GM21619 (cell line): ENCODE results near the gene KIF5C.

Experiments
- ATAC-seq: cut with Tn5 transposase; IDR thresholded peaks from one replicate; pipeline ENCODE4 v1.9.1; 2021; ENCODE audit not compliant: unreplicated experiment

The KIF5C gene

GRCh38 chr2:148984449-148984848, 109.4 kb downstream of the KIF5C start:
- no peak for ATAC-seq

DNA sequence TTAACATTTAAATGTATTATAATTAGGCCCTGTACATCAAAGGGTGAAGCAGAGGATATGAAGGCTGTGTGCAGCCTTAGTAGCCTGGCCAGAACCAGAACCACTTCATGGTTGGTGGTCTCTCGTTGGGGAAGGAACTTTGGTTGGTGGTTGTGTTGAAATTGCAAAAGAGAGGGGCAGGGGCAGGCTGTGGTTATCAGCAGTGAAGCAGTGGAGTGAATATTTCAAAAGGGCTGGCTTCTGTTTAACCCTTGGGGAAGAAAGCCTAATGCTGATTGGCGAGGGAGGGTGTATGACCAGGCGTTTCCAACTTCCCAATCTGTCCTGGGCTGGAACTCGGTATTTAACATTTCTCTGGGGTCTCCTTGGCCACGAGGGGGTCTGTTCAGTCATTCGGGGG, 112.3 kb downstream of the KIF5C start:
- ATAC-seq = no peak

DNA sequence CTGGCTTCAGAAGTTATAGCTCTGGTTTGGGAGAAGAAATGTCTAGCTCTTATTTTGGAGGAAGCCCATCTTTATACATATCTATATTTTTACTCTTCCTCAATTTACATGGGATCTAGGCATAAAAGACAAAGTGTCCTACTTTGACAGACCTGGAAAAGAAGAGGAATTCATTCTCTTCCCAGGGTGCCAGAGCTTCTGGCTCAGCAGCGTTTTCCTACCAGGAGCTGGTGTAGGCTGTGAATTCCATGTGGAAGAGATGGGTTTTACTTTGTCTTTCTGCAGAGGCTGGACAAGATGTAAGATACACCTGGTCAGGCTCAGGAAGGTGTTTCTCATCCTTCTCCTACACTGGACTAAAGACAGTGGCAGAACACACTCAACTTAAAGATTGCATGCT, 113.3 kb downstream of the KIF5C start:
- ATAC-seq = no peak

GRCh38 chr2:148989882-148990493, 115.0 kb downstream of the KIF5C start:
- ATAC-seq = peak; percentile 91

DNA sequence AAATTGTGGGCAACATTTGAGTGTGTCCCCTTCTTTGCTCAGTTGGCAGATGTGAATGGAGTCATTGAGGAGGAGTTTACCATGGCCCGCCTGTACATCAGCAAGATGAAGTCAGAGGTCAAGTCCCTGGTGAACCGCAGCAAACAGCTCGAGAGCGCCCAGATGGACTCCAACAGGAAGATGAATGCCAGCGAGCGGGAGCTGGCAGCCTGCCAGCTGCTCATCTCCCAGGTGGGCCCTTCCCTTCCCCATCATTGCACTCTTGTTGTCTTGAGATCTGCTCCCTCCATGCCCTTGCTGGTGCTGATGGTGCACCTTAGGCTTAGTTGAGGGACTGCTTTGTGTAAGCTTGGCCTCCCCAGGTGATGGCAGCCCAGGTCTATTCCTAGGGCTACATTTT, 115.9 kb downstream of the KIF5C start:
- ATAC-seq = no peak

DNA sequence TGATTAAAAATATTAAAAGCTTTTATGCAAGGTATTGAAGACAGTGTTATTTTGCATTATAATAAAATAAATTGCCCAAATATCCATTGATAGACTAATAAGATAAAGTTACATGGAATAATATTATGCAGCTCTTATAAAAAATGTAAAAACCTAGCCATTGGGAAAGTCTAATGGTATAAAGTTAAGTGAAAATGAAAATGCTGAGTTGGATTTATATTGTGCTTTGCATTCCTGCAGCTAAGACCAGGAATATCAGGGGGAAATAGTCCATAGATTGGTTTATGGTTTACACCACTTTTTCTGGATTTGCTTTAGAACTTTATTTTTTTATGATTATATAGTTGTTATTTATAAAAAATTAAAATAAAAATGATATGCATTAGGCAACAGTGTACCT, 117.4 kb downstream of the KIF5C start:
- no peak for ATAC-seq

DNA sequence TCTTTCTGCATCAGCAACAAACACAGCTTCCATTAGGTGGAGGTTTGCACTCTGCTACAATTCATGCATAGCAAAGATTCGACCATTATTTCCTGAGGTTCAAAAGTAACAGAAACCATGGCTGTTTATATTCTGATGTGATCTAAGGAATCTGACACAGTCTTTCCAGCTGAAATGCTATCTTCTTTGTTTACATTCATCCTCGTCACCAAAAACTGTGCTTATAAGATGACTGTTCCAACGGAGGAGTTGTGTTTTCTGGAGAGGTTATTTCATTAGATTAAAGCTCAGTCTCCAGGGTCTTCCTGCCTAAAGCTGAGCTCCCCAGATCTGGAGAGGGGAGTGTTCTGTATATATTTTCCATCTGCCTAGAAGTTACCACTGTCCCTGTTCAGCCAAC, 118.3 kb downstream of the KIF5C start:
- no peak for ATAC-seq

DNA sequence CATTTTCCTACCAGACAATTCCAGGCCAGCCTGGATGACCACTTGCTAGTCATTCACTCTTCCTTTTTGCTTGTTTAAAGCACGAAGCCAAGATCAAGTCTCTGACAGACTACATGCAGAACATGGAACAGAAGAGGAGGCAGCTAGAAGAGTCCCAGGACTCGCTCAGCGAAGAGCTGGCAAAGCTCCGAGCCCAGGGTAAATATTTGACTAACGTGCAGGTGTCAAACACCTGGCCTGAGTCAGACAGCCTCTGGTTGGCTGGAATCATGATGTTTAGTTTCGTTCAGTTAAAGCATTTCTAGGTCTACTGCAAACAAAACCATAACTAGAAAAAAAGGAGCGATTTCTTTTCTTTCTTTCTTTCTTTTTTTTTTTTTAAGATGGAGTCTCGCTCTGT, 119.3 kb downstream of the KIF5C start:
- ATAC-seq = no peak

DNA sequence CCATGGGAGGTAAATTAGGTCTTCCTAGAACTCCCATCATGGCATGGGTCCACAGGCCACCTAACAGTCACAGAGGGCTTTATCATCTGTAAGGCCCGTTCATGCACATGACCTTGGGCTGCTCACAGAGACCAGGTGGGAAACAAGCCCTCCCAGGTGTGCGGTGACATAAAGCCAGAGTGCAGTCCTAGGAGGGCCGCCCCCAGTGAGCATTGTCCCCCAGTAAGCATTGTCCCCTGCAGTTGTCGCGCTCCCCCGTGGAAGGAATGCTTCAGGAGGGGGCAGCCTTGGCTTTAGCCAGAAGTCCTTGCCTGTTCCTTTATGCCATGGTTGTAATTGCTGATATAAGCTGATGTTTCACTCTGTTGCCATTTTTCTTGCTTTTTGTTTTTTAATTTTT, 121.8 kb downstream of the KIF5C start:
- ATAC-seq = no peak

- ATAC-seq = no peak
Observed at GRCh38 chr2:148998165-148998830, 123.3 kb downstream of the KIF5C start.

- no peak for ATAC-seq
Observed at GRCh38 chr2:148998831-148999200, 123.8 kb downstream of the KIF5C start.

GRCh38 chr2:148999451-148999921, 124.5 kb downstream of the KIF5C start:
- no peak for ATAC-seq

- ATAC-seq = no peak
Observed at GRCh38 chr2:149000158-149000938, 125.3 kb downstream of the KIF5C start.

GRCh38 chr2:149001496-149001895, 126.5 kb downstream of the KIF5C start:
- ATAC-seq = no peak

- no peak for ATAC-seq
Observed at GRCh38 chr2:149002378-149002890, 127.4 kb downstream of the KIF5C start.

- ATAC-seq = no peak
Observed at GRCh38 chr2:149002891-149003740, 128.1 kb downstream of the KIF5C start.

- no peak for ATAC-seq
Observed at GRCh38 chr2:149004836-149005235, 129.8 kb downstream of the KIF5C start.

GRCh38 chr2:149005471-149006077, 130.5 kb downstream of the KIF5C start:
- no peak for ATAC-seq

DNA sequence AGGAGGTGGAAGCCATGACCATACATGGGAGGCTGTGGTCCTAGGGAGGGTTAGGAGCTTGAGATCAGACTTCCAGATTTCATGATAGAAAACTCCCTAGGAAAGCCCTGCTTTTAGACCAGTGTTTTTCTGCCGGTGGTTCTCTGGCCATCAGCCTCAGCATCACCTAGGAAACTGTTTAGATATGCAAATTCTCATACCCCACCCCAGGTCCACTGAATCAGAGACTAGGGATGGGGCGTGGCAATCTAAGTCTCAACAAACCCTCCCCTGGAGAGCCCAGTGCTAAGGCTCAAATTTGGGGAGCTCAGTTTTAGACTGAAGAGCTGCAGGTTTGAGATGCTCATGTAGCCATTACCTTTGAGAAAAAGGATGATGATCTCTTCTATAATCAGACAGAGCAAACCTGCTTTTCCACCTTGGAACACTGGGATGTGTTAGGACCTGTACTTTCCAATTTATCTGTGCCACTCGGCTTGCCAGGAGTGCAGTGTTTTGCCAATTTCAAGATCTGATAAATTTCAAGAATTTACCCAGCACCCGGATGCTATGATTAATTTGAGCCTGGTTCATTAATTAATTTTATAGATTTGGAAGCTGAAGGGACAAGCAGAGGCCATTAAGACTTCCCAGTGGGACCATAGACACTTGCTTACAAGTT, 132.0 kb downstream of the KIF5C start:
- no peak for ATAC-seq

DNA sequence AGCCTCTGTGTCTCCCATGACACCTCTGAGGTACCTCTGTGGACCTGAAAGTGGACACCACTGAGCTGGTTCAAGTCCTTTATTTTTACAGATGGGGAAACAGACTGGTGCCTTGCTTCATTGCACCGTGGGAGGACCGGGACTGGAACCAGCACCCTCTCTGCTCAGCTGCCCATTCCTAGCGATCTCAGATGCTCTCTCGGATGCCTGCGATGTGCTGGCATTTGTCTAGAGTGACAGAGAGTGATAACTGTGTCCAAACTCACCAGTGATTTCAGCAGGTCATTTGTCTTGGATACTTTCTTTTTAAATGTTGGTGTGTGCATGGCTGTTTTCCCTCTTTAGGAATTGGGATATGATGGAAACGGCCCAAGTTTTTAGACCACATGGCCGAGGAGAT, 133.4 kb downstream of the KIF5C start:
- no peak for ATAC-seq
